Measurements from ENCODE around the gene SOCS4.
"Not testable (repeated sequence)": the region's sequence is repeated elsewhere in the genome, so short reads cannot be mapped to it uniquely, and the experiment has no call there.

SOCS4 gene, protein sequence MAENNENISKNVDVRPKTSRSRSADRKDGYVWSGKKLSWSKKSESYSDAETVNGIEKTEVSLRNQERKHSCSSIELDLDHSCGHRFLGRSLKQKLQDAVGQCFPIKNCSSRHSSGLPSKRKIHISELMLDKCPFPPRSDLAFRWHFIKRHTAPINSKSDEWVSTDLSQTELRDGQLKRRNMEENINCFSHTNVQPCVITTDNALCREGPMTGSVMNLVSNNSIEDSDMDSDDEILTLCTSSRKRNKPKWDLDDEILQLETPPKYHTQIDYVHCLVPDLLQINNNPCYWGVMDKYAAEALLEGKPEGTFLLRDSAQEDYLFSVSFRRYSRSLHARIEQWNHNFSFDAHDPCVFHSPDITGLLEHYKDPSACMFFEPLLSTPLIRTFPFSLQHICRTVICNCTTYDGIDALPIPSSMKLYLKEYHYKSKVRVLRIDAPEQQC

DNA sequence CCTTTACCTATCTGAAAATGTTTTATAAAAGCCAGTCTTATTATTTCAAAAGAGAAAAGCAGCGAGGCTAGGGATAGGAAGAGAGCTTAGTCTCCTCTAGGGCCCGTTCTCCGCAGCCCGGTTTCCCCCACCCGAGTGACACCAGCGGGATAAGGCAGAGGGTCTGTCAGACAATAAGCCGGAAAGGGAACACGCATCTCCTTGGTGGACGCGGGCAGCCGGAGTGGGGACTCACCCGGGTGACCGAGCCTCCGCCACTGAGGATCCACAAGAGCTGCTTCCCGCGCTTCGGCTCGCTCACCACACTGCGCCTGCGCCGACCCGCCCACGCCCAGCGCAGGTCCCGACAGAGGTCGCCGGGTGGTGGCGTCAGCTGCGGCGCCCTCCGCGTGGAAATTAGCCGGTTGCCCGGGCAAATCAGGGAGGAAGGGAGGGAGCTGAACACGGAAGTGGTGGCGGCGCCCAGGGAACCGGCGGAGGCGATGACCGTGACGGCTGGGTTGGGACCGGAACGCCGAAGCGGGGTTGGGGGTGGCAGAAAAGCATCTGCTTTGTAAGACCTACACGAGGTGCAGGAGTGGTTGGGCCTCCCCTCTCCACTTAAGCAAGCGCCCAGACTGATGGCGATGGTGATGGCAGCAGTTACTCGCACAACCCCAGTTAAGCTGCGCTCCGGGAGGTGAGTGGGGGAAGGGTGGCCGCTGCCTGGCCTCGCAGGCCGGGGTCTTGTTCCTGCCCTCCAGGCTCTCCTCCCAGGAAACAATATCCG lies at the start of gene SOCS4, which contains the start of gene WDHD1:
TSS of gene SOCS4 (plus strand) at position 444 of the 769 bp plus-strand sequence. CDS start 15,806 bp downstream, outside the sequence.
TSS of gene WDHD1 (minus strand) at position 307 of the 769 bp plus-strand sequence. CDS start 312 bp downstream, outside the sequence.
- peak; percentile 80 to 94 for DNase-seq

DNA sequence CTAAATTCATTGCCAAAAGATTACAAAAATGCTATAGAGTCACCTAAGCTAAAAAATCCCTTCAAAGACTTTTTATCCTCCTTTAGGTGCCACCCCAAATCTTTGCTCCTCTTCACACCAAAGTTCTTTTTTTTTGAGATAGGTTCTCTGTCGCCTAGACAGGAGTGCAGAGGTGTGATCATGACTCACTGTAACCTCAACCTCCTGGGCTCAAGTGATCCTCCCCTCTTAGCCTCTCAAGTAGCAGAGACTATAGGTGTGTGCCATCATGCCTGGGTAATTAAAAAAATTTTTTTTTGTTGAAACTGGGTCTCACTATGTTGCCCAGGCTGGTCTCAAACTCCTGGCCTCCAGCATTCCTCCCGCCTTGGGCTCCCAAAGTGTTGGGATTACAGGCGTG lies 48.0 kb upstream of the SOCS4 start:
- DNase-seq: no peak

DNA sequence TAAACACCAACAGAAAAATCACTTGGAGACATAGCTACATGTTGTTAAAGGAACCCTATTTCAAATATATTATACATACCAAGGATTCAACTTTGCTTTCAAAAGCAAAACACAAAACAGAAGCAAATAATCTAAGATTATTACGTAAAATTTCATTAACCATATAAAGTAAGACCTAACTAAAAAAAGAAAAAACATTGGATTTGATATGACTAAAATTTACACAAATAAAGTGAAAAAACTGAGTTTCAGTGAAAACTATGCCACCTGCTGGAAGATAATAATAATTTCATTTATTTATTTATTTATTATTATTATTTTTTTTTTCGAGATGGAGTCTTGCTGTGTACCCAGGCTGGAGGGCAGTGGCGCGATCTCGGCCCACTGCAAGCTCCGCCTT lies 45.3 kb upstream of the SOCS4 start:
- DNase-seq: no peak

DNA sequence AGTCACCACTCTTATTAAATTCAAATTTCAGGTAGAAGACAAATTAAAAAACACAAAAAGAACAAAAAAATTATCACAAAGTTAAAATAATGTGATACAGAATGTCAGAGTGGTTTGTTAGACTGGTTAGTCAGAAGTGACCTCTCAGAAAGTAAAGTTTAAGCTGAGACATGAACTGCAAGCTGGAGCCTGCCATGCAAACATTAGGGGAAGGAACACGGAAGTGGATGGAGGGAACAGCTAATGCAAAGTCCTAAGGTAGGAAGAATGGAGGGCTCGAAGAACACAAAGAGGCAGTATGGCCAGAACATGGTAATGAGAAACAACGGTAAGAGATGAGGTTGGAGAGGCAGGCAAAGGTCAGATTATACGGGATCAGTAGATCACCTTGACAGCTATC lies 41.9 kb upstream of the SOCS4 start:
- DNase-seq: no peak

DNA sequence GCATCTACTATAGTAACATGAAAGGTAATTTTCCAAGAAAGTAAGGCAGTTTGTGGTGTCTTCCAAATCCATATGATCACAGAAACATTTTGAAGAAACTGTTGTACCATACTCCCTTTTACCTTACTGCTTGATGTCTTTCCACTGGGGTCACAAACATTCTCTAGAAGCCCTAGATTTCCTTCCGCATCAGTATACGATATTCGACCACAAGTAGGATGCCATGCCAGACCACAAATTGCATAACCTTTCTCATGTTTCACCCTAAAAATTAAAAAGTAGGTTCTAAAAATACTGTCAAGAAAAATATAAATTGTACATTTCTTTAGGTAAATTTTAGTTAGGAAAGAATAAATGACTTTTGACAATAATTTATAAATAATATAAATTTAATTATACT lies 26.7 kb upstream of the SOCS4 start:
- peak in 1 of 2 donors; percentile 57 for DNase-seq

DNA sequence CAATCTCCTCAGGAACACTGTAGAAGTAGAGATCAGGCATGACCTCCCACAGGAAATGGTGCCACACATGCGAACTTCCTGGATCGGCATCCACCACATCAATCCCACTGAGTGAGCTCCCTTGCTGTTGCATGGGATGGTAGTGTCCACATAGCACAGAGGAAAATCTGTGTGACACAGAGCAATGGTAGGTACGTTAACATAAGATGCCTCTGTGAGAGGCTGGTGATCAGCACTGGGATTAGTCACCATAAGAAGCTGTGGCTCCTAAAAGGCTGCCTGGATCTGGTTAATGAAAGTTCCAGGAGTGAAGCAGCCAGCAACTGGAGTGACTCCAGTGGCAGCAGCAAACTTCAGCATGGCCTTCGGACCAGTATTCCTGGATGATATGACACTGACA lies 22.0 kb upstream of the SOCS4 start:
- DNase-seq: no peak

DNA sequence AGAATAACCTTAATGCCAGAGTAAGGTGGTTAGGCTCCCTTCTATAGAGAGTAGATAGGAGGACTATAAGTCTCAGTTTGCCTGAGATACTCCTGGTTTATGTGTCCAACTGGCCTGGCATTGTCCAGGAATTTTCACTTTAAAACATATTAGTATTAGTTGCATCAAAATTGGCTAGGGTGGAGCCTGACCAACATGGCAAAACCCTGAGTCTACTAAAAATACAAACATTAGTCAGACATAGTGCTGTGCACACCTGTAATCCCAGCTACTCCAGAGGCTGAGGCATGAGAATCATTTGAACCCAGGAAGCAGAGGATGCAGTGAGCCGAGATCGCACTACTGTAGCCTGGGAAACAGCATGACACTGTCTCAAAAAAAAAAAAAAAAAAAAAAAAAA lies 12.0 kb upstream of the SOCS4 start:
- DNase-seq: no peak

DNA sequence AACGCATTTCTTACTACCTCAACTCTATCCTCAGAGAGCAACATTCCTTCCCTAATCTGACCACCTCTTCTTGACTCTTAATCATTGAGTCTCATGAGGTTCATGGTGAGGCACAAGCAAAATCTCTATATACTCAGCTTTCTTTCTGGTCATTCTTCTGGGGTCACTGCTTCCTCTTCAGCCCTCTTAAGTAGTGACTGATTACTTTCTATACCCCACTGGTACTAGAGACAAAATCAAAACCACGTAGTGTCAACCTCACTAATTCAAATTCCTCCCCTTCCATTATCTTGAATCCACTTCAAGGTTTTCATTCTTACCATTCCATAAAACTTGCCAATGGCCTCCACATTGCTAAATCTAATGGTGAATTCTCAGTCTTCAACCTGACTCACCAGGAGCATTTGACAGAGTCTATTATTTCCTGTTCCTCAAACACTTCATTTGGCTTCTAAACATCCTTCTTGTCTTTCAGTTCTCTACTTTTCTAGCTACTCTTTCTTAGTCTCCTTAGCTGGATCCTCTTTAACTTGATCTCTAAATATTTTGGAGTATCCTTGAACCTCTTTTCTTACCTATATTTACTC lies 7.0 kb upstream of the SOCS4 start:
- no peak for DNase-seq

DNA sequence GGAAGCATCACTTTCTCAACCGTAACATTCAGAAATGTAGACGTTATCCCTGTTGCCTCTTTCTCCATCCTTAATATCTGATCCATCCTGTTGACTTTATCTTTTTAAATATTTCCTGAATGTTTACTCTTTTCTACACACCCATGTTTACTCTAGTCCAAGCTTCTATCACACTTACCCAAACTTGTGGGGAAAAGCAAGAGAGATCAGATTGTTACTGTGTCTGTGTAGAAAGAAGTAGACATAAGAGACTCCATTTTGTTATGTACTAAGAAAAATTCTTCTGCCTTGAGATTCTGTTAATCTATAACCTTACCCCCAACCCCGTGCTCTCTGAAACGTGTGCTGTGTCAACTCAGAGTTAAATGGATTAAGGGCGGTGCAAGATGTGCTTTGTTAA lies 2.7 kb upstream of the SOCS4 start:
- not testable (repeated sequence) for DNase-seq

DNA sequence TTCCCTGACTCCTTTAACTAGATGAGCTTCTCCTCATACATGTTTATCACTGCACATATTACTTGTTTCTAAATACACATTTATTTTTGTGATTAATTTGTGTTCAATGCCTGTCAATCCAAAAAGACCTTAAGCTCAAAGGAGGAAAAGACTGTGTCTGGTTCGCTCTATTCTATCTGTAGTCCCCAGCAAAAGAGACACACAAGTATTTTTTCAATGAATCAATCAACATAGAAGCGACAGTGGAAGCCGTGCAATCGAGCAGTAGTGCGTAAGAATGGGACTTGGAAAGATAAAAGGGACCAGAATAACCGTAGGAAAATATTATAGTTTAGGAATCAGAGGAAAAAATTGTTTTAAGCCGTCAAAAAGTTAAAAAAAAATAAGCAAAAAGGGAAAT lies 1.1 kb upstream of the SOCS4 start:
- DNase-seq: no peak

DNA sequence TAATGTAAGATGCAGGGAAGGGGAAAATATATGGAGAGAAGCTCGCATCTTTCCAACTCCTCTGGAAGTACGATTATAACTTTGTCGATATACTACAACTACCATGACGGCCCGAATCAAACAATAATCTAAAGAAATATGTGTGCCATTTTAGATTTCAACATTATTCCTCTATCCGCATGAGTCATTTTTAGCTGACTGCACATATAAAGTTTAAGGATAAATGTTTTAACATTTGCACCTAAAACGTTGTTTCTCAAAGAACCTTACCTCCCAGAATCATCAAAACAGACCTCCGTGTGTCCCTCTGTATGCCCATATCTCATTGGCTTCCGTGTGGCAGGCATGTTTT lies 619 bp upstream of the SOCS4 start:
- DNase-seq: no peak

DNA sequence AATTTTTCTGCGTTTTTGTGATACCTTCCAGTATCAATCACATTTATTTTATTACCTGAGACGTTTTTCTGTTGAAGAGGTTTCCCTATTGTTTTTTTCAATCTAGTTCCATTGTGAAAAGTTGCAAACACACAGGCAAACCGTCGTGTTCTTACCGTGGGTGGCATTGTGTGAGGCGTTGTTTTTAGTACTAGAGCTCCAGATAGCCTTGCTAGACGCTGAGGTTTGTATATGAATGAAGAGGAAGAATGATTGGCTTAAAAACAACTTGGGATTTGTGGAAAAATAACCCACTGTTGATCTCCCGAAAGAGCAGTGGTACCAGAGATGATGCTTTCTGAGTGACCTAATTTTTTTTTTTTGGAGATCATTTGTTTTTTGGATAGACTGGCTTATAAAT lies 1.0 kb downstream of the SOCS4 start:
- DNase-seq: no peak

DNA sequence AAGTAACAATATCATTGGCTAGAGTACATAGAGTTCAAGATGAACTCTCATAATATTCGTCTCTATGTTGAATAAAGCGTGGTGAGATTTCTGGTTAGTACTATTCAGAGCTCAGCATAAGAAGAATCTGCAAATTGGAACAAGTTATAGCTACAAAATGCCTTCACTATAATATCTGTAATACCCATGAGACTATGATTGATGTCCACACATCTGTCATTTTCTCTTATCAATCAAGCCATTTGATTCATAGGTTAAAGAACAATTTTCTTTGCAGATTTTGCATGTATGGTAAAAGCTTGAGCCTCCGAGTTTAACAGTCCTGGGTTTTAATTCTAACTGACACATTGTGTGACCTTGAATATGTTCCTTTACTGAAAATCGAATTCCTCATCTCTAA lies 1.4 kb downstream of the SOCS4 start:
- no peak for DNase-seq

DNA sequence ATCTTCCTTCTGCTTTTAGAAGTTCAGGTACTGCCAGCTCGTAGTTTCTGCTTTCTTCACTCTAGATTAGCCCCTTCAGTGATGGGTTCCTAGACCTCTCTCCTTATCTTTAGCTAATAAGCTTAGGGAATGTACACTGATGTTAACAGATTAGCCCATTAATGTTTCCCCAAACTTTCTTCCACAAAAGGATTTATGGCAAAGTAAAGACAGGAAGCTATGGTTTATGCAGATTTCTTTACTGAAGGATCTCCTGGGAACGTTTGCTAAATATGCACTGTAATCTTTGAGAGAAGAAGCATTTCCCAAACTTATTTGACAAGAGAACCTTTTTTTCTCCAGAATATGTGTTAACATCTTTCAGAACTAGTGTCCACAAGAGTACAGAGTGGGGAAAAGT lies 4.2 kb downstream of the SOCS4 start:
- no peak for DNase-seq

DNA sequence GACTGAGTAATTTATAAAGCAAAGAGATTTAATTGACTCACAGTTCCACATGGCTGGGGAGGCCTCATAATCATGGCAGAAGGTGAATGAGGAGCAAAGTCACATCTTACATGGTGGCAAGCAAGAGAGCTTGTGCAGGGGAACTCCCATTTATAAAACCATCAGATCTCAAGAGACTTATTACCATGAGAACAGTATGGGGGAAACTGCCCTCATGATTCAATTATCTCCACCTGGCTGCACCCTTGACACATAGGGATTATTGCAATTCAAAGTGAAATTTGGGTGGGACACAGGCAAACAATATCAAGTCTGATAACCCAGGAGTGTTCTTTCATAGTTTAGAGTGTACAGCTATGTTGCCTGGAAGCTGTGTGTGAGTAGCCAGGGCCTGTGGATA lies 11.0 kb downstream of the SOCS4 start:
- DNase-seq: not testable (repeated sequence)

DNA sequence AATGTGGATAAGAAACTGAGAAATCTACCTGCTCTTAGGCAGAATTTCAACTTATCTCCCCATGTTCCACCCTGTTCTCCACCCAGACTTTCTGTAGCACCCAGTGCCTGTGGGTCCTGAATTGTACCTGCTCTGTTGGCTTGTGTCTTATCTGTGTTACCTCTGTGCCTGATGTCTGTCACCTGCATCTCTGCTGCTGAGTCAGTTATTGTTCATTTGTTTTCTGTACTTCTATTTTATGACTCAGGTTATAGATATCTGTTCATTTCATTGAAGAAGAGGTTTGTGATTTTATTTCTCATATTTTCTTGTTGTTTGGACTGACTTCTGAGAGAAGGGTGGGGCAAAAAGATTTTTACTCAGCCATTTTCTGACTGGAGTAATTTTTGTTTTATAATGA lies 11.7 kb downstream of the SOCS4 start:
- no peak for DNase-seq

DNA sequence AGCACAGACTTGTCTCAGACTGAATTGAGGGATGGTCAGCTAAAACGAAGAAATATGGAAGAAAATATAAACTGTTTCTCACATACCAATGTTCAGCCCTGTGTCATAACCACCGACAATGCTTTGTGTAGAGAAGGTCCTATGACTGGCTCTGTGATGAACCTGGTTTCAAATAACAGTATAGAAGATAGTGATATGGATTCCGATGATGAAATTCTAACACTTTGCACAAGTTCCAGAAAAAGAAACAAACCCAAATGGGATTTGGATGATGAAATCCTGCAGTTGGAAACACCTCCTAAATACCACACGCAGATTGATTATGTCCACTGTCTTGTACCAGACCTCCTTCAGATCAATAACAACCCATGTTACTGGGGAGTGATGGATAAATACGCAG lies 16.5 kb downstream of the SOCS4 start:
- no peak for DNase-seq

DNA sequence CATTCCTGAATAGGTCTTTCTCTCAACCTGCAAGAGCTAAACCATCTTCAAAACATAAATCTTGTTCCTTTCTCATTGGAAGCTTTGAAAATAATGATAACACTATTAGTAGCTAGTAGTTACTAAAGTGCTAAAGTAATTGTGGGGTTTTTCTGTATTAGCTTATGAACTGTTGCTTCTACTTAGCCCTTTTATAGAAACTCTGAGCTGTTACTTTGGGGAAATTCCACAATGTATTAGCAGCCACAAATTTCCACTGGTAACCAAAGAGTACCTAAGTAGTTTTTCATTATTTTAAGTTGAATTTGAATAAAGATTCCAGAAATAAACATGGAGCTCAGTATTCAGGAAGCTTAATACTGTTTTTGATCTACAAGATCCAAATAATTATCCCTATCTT lies 18.1 kb downstream of the SOCS4 start:
- DNase-seq: no peak

DNA sequence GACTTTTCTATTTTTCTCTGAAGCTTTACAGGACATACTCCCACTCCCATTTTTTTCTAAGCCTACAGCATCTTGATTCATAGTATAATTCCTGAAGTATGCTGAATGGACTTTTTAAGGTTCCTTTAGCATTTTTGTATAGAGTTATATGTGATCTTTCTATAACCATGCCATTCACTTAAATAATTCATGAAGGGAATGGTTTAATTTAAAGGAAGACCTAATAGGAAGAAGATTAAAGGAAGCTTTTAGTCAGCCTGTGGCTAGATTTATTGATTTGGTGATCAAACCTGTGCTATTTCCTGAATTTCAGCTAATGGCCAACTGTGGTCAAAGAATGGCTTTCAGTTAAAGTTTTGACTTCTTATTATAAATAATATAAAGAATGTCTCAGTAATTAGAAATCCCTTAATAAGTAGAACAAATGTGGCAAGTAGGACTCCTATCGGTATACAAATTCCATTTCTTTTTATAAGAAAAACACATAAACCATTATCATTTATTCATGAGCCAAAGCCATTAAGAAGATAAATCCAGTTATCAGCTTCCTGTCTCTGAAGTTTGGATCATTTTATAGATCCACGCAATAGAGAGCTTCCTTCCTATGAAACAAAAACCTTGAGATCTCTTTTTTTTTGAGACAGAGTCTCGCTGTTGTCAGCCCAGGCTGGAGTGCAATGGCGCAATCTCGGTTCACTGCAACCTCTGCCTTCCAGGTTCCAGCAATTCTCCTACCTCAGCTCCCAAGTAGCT lies 20.4 kb downstream of the SOCS4 start:
- DNase-seq: no peak

DNA sequence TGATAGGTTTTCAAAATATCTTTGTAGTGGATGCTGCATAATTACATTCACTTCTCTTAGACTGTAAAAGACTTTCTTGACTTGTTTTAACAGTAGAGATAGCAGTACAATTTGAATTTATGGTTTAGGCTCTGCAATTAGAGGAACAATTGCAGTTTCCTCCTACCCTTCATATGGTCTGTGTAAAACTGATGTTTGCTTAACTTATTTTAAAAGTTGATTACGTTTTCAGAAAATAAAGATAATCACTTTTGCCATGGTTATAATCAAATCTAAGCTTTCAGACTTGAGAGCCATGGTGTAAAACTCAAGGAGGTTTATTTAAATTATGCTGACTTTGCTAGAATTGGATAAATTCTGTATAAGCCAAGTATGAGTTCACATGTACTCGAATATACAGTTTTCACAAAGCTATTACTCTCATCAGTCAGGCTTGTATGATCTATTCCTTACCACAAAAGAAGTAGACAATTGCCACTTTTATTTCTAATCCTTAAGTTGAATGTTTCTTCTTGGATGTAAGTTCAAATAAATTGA lies 21.9 kb downstream of the SOCS4 start:
- DNase-seq: no peak

DNA sequence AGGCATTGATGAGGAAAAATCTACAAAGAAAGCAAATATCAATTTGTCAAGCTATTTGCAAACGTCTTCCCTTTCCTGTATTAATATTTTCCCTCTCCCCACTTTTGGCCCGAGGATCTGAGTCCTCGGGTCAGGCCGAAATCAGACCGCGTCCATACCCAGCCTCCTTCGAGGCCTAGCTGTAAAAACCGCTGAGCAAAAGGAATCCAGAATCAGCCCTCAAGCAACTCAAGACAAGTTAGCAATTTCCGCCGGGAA lies 24.1 kb downstream of the SOCS4 start:
- no peak for DNase-seq

DNA sequence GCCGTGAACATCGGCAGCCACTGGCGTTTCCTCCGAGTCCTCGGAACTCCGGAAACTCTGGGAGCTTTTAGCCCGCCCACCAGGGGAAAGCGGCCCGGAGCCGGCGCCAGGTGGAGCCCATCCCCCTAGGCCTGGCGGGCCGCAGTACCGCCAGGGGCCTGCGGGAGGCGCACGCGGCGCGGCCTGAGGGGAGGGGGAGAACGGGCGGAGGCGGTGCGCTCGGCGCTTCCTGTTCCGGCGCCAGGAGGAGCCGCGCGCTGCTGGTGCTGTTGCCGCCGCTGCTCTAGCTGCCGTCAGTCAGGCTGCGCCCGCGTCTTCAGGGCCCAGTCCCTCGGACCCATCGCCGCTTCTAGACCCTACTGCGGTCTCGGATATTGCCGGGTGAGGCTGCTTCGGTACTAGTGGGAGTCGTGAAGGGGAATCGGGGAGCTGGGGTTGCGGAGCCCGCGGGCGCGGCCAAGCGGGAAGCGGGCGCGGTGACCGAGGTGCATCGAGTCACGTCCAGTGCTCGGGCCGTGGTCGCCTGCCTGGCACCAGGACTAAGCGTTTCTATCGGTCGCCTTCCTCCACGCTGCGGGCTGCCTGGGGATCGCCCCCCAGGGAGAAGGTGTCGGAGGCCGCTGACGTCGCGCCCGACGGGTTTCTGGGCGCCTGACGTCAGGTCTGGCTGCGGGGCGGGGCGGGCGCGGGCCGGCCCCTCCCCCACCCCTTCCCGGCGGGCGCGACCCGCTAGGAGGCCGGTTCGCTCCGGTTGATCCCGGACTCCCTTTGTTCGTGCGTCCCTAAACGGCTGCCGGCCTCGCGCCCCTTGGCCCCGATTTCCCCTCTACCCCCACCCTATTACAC lies 24.6 kb downstream of the SOCS4 start, which contains the start of gene MAPK1IP1L:
TSS of gene MAPK1IP1L (plus strand) at position 225 of the 846 bp plus-strand sequence. CDS start 10,037 bp downstream, outside the sequence.
- peak; percentile 80 to 89 for DNase-seq

Measured in bone marrow (tissue), 2 donors.